Measurements from ENCODE around the gene PPIB.

- no peak for TF ChIP-seq CTCF (IDR thresholded peaks at IDR 0.05; ENCODE audit: insufficient read depth, low read length)
- TF ChIP-seq REST (IDR thresholded peaks at IDR 0.05; ENCODE audit: insufficient replicate concordance, low read depth) = no peak
- TF ChIP-seq POLR2AphosphoS5 (IDR thresholded peaks at IDR 0.05; ENCODE audit: low read depth) = no peak
- no peak for TF ChIP-seq GABPA (IDR thresholded peaks at IDR 0.05; ENCODE audit: low read depth)
Measured at GRCh38 chr15:64133623-64134344, 29.0 kb downstream of the PPIB start.

Measured in HL-60 (cell line).